HG02884 (cell line): ENCODE measurements around the gene YWHAQ.
A peak's percentile ranks its signal among the peaks of the same experiment; 100 is the strongest.

Experiments used
- ATAC-seq: cut with Tn5 transposase; IDR thresholded peaks from one replicate; pipeline ENCODE4 v1.9.1; 2021; ENCODE audit warnings: mild to moderate bottlenecking, moderate library complexity; ENCODE audit not compliant: unreplicated experiment

Gene YWHAQ

GRCh38 chr2:9630736-9631552 is at the start of gene YWHAQ:
Gene YWHAQ, minus strand, starts transcription at chr2:9630997. Its CDS starts 545 bp downstream, at chr2:9630452.
- peak; percentile 92 for ATAC-seq

- no peak for ATAC-seq
Measured at GRCh38 chr2:9680082-9680481, 49.3 kb upstream of the YWHAQ start.

- ATAC-seq, result no peak
Measured at GRCh38 chr2:9679218-9679617, 48.4 kb upstream of the YWHAQ start.

GRCh38 chr2:9678544-9678943 is 47.7 kb upstream of the YWHAQ start:
- ATAC-seq, result no peak

- no peak for ATAC-seq
Measured at GRCh38 chr2:9675415-9676351, 44.9 kb upstream of the YWHAQ start.

GRCh38 chr2:9674891-9675414 is 44.2 kb upstream of the YWHAQ start:
- no peak for ATAC-seq

- ATAC-seq, result no peak
Measured at GRCh38 chr2:9673914-9674481, 43.2 kb upstream of the YWHAQ start.

- ATAC-seq, result no peak
Measured at GRCh38 chr2:9668687-9669345, 38.0 kb upstream of the YWHAQ start.

GRCh38 chr2:9667826-9668225 is 37.0 kb upstream of the YWHAQ start:
- no peak for ATAC-seq

GRCh38 chr2:9666306-9666705 is 35.5 kb upstream of the YWHAQ start:
- no peak for ATAC-seq

GRCh38 chr2:9665898-9666297 is 35.1 kb upstream of the YWHAQ start:
- no peak for ATAC-seq

GRCh38 chr2:9664365-9664764 is 33.6 kb upstream of the YWHAQ start:
- ATAC-seq, result no peak

- ATAC-seq, result peak; percentile 75
Measured at GRCh38 chr2:9663008-9663879, 32.4 kb upstream of the YWHAQ start.

GRCh38 chr2:9661261-9661660 is 30.5 kb upstream of the YWHAQ start:
- no peak for ATAC-seq

GRCh38 chr2:9660781-9661180 is 30.0 kb upstream of the YWHAQ start:
- no peak for ATAC-seq

GRCh38 chr2:9660154-9660553 is 29.4 kb upstream of the YWHAQ start:
- ATAC-seq, result no peak

GRCh38 chr2:9658972-9659371 is 28.2 kb upstream of the YWHAQ start:
- no peak for ATAC-seq

GRCh38 chr2:9657731-9658130 is 26.9 kb upstream of the YWHAQ start:
- no peak for ATAC-seq

GRCh38 chr2:9657083-9657482 is 26.3 kb upstream of the YWHAQ start:
- no peak for ATAC-seq

GRCh38 chr2:9656270-9656766 is 25.5 kb upstream of the YWHAQ start:
- ATAC-seq, result peak; percentile 86
